H1 (cell line): ENCODE measurements around the gene EGR4. TPM values are rescaled to one million over a fixed set of nuclear protein-coding genes. Genes with fewer than 3 reads are reported as not detected.

Experiments used
- CTCF ChIA-PET: fragments of 300-600 bp; sonication (Branson Sonifier 250); formaldehyde crosslinking; loops from one replicate; lab custom pipeline; 2021; ENCODE audit not compliant: partially characterized antibody; lab: Charles Lee
- POLR2A ChIA-PET: fragments of 300-600 bp; sonication (Branson Sonifier 250); formaldehyde crosslinking; loops from one replicate; lab custom pipeline; 2021; ENCODE audit warnings: inconsistent platforms; ENCODE audit not compliant: partially characterized antibody; lab: Charles Lee
- DNase-seq, 2 experiments: peaks; one replicate each; pipeline versions ENCODE4 v3.0.0 to v3.0.0-alpha.2; 2010 to 2022; ENCODE audit warnings: low spot score in 2 of 2, low read depth in 1 of 2, mixed read lengths in 1 of 2
- FAIRE-seq: peaks from 2 replicates; lab custom pipeline; 2011; peaks lifted over from hg19 to GRCh38; lab: Jason Lieb, UNC
- H2AFZ ChIP-seq: 2 replicates; pipeline ENCODE4 v1.8.1; 2012; ENCODE audit warnings: low read length, inconsistent platforms
- H2AK5ac ChIP-seq: 2 replicates; pipeline ENCODE4 v1.6.1; 2013; ENCODE audit warnings: low read depth, low read length
- H2BK120ac ChIP-seq: replicated peaks from 2 replicates; pipeline ENCODE3; 2013; ENCODE audit warnings: low read depth, low read length, inconsistent platforms
- H2BK12ac ChIP-seq: 2 replicates; pipeline ENCODE4 v1.6.1; 2013; ENCODE audit warnings: low read depth, low read length
- H2BK15ac ChIP-seq: 2 replicates; pipeline ENCODE4 v1.6.1; 2013; ENCODE audit warnings: low read length
- H2BK20ac ChIP-seq: 2 replicates; pipeline ENCODE4 v1.6.1; 2013; ENCODE audit warnings: low read length
- H2BK5ac ChIP-seq: 2 replicates; pipeline ENCODE4 v1.6.1; 2013; ENCODE audit warnings: low read depth, low read length
- H3K14ac ChIP-seq: 2 replicates; pipeline ENCODE4 v1.6.1; 2013; ENCODE audit warnings: inconsistent platforms; ENCODE audit not compliant: insufficient read length
- H3K18ac ChIP-seq: 2 replicates; pipeline ENCODE4 v1.6.1; 2013; ENCODE audit warnings: low read length; ENCODE audit errors: extremely low read depth
- H3K23ac ChIP-seq: 2 replicates; pipeline ENCODE4 v1.6.1; 2013; ENCODE audit warnings: inconsistent platforms; ENCODE audit not compliant: insufficient read length
- H3K23me2 ChIP-seq: 2 replicates; pipeline ENCODE4 v1.6.1; 2013; ENCODE audit warnings: low read depth, low read length
- H3K27ac ChIP-seq: 2 replicates; pipeline ENCODE4 v1.6.1; 2011; ENCODE audit warnings: low read depth, low read length, inconsistent platforms
- H3K27me3 ChIP-seq, 4 experiments: replicated peaks in 1 of 4; 1 replicate in 1 of 4; 2 replicates in 3 of 4; pipeline versions ENCODE4 v1.6.1 to v1.8.1; 2011 to 2013; ENCODE audit warnings: low read length in 3 of 4, mild to moderate bottlenecking in 3 of 4, inconsistent platforms in 2 of 4, mixed read lengths in 2 of 4, moderate library complexity in 1 of 4; ENCODE audit not compliant: control insufficient read depth in 3 of 4, insufficient read depth in 3 of 4; ENCODE audit errors: extremely low read depth in 1 of 4
- H3K36me3 ChIP-seq, 4 experiments: 2 replicates each; pipeline versions ENCODE4 v1.6.1 to v1.8.1; 2011 to 2013; ENCODE audit warnings: mild to moderate bottlenecking in 4 of 4, low read length in 3 of 4, moderate library complexity in 2 of 4, control low read depth in 1 of 4, inconsistent platforms in 1 of 4; ENCODE audit not compliant: insufficient read depth in 4 of 4, control insufficient read depth in 2 of 4
- H3K4ac ChIP-seq: replicated peaks from 2 replicates; pipeline ENCODE3; 2013; ENCODE audit warnings: low read length, low read depth, mixed read lengths, inconsistent platforms; ENCODE audit not compliant: insufficient read length
- H3K4me1 ChIP-seq, 4 experiments: replicated peaks in 1 of 4; 1 replicate in 1 of 4; 2 replicates in 3 of 4; pipeline versions ENCODE4 v1.6.1 to v1.8.1; 2011 to 2013; ENCODE audit warnings: low read length in 3 of 4, inconsistent platforms in 2 of 4, mixed read lengths in 1 of 4; ENCODE audit not compliant: insufficient read depth in 4 of 4, control insufficient read depth in 3 of 4
- H3K4me2 ChIP-seq, 2 experiments: 2 replicates each; pipeline versions ENCODE4 v1.6.1 to v1.8.1; 2011 to 2013; ENCODE audit warnings: low read depth in 2 of 2, low read length in 2 of 2, control low read depth in 1 of 2, inconsistent platforms in 1 of 2, mild to moderate bottlenecking in 1 of 2; ENCODE audit not compliant: insufficient read depth in 1 of 2
- H3K4me3 ChIP-seq, 4 experiments: fragments of 200-600, 300-600 bp in 1 of 4; sonication (generic), shearing (Covaris generic), sonication (Bioruptor Twin) in 1 of 4; 2 replicates each; pipeline versions ENCODE4 v1.5.1 to v1.8.1; 2011 to 2016; ENCODE audit warnings: low read length in 4 of 4, low read depth in 3 of 4, control low read depth in 2 of 4, inconsistent platforms in 2 of 4, mild to moderate bottlenecking in 2 of 4, mixed read lengths in 1 of 4, moderate library complexity in 1 of 4; ENCODE audit not compliant: insufficient read depth in 2 of 4; ENCODE audit errors: extremely low read depth in 1 of 4
- H3K56ac ChIP-seq: replicated peaks from 2 replicates; pipeline ENCODE3; 2013; ENCODE audit warnings: low read depth, mild to moderate bottlenecking, mixed read lengths, low read length, inconsistent platforms; ENCODE audit not compliant: insufficient read length
- H3K79me1 ChIP-seq: 2 replicates; pipeline ENCODE4 v1.6.1; 2013; ENCODE audit warnings: low read depth, low read length, control low read depth
- H3K79me2 ChIP-seq, 2 experiments: 2 replicates each; pipeline versions ENCODE4 v1.6.1 to v1.8.1; 2012 to 2013; ENCODE audit warnings: low read length in 2 of 2, mild to moderate bottlenecking in 2 of 2, inconsistent platforms in 1 of 2; ENCODE audit not compliant: insufficient read depth in 2 of 2, control insufficient read depth in 1 of 2
- H3K9ac ChIP-seq, 4 experiments: replicated peaks in 1 of 4; 1 replicate in 1 of 4; 2 replicates in 3 of 4; pipeline versions ENCODE4 v1.6.1 to v1.8.1; 2011 to 2013; ENCODE audit warnings: low read depth in 3 of 4, low read length in 3 of 4, control low read depth in 2 of 4, mild to moderate bottlenecking in 2 of 4, moderate library complexity in 2 of 4, inconsistent platforms in 1 of 4; ENCODE audit errors: extremely low read depth in 1 of 4
- H3K9me3 ChIP-seq, 2 experiments: 2 replicates each; pipeline versions ENCODE4 v1.6.1 to v1.8.1; 2012 to 2013; ENCODE audit warnings: mild to moderate bottlenecking in 2 of 2, moderate library complexity in 2 of 2, control low read depth in 1 of 2, inconsistent platforms in 1 of 2, low read depth in 1 of 2, low read length in 1 of 2, mixed read lengths in 1 of 2; ENCODE audit not compliant: insufficient read depth in 2 of 2
- H4K20me1 ChIP-seq, 2 experiments: replicated peaks in 1 of 2; 2 replicates each; pipeline versions ENCODE3 to v1.8.1; 2011 to 2013; ENCODE audit warnings: inconsistent platforms in 2 of 2, low read length in 2 of 2, mild to moderate bottlenecking in 1 of 2; ENCODE audit not compliant: insufficient read depth in 2 of 2, control insufficient read depth in 1 of 2
- H4K5ac ChIP-seq: 2 replicates; pipeline ENCODE4 v1.6.1; 2013; ENCODE audit warnings: low read length, low read depth, mixed read lengths, inconsistent platforms; ENCODE audit not compliant: insufficient read length
- H4K8ac ChIP-seq: 2 replicates; pipeline ENCODE4 v1.8.0; 2013; ENCODE audit warnings: mild to moderate bottlenecking, moderate library complexity, low read length, inconsistent platforms; ENCODE audit not compliant: insufficient read depth; ENCODE audit errors: extremely low read depth
- H4K91ac ChIP-seq: replicated peaks from 2 replicates; pipeline ENCODE3; 2013; ENCODE audit warnings: low read length, mixed read lengths, inconsistent platforms; ENCODE audit not compliant: insufficient read length
- ATF3 ChIP-seq: IDR thresholded peaks from 2 replicates; pipeline ENCODE4 v1.6.1; 2011; ENCODE audit warnings: low read depth, mild to moderate bottlenecking, low read length; ENCODE audit not compliant: insufficient read depth
- E2F6 ChIP-seq: IDR thresholded peaks from 2 replicates; pipeline ENCODE4 v1.6.1; 2012; ENCODE audit warnings: inconsistent platforms
- EP300 ChIP-seq, 2 experiments: IDR thresholded peaks; 1 replicate in 1 of 2; 2 replicates in 1 of 2; pipeline ENCODE4 v1.6.1; 2011 to 2012; ENCODE audit warnings: low read depth in 2 of 2, low read length in 2 of 2, mild to moderate bottlenecking in 2 of 2, borderline replicate concordance in 1 of 2, inconsistent platforms in 1 of 2, moderate library complexity in 1 of 2
- HDAC6 ChIP-seq: IDR thresholded peaks from one replicate; pipeline ENCODE4 v1.7.1; 2012; ENCODE audit warnings: low read depth, mild to moderate bottlenecking, inconsistent platforms, low read length, moderate library complexity
- SP2 ChIP-seq: IDR thresholded peaks from 2 replicates; pipeline ENCODE4 v1.6.1; 2012; ENCODE audit warnings: mild to moderate bottlenecking, low read length, inconsistent platforms
- SUZ12 ChIP-seq: fragments of 200-600 bp; sonication (generic); IDR thresholded peaks from 2 replicates; pipeline ENCODE4 v1.6.1; 2012; ENCODE audit warnings: mild to moderate bottlenecking, inconsistent platforms, low read length, moderate library complexity, mixed read lengths
- TCF12 ChIP-seq: IDR thresholded peaks from 2 replicates; pipeline ENCODE4 v1.6.1; 2011; ENCODE audit warnings: low read depth, mild to moderate bottlenecking, low read length
- TEAD4 ChIP-seq: IDR thresholded peaks from 2 replicates; pipeline ENCODE4 v1.6.1; 2012; ENCODE audit warnings: low read depth, low read length, inconsistent platforms, mixed read lengths
- USF2 ChIP-seq: IDR thresholded peaks from 2 replicates; pipeline ENCODE4 v1.6.1; 2011; ENCODE audit warnings: low read length, improper control_type of control experiment
- WGBS, 2 experiments: shearing (Covaris generic) in 1 of 2; methylation state at CpG; one replicate each; pipeline versions ENCODE4 v1.1.6 to v1.1.7; 2013 to 2015; ENCODE audit warnings: low lambda C conversion rate in 2 of 2, mixed read lengths in 2 of 2, inconsistent platforms in 1 of 2, low coverage in 1 of 2, missing lambda C conversion rate in 1 of 2; ENCODE audit not compliant: insufficient replicate concordance in 2 of 2, insufficient coverage in 1 of 2, insufficient read length in 1 of 2; ENCODE audit errors: extremely low coverage in 1 of 2, missing lambda C conversion rate in 1 of 2; 5-methylcytosine and 5-hydroxymethylcytosine counted together
- polyA plus RNA-seq, 7 experiments: library from polyadenylated mRNA; depleted of rRNA in 3 of 7; stranded (reverse) in 5 of 7; unstranded in 2 of 7; fragments of >200 nt in 5 of 7; fragments of 200-250 nt in 2 of 7; gene quantifications; 1 replicate in 5 of 7; 2 replicates in 1 of 7; 4 replicates in 1 of 7; pipeline versions ENCODE4 v1.2.1 to v1.2.3, GENCODE V29; 2011 to 2013; ENCODE audit warnings: missing spikeins in 2 of 7, mixed read lengths in 2 of 7
- total RNA-seq: library from RNA; stranded (reverse); fragmentation: NEBNext Ultra II Directional; extraction: Animal tissue kit (Norgen Biotek cat#: 25700); gene quantifications from 2 replicates; pipeline ENCODE4 v1.2.1, GENCODE V29; 2021

Gene EGR4
- total and polyA plus RNA-seq, 2 of the 8 experiments (the other 6 are each of a cell fraction or from before 2014, with no cell fraction given): 0.20 TPM; not detected in 1

DNA sequence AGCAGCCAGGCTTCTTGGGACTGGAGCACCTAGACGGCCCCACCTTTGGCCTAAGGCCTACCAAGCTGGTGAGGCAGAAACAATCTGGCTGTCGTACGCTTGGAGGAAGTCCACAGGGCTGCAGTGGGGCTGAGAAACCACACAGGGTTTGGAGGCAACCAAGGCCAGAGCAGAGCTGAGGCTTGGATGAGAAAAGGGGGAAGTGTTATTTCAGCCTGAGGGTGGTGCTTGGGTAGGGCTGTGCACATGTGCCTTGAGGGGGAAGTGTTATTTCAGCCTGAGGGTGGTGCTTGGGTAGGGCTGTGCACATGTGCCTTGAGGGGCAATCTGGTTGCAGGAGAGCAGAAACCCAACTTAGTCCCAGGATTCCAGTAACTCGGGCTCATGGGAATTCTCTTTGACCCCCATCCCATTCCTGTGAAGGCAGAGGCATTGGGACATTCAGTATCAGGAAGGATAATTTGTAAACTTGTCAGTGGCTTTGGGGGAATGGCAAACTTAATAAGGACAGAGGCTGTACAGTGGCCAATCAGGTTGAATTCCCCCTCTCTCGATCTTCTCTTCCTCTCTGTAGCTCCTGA is 8.1 kb downstream of the EGR4 start:
- no peak for FAIRE-seq
- TF ChIP-seq TEAD4 (no peak), SP2 (no peak), USF2 (no peak), TCF12 (no peak), SUZ12 (no peak), ATF3 (no peak), HDAC6 (no peak), E2F6 (no peak), EP300 (IDR thresholded peaks at IDR 0.05; ENCODE audit: borderline replicate concordance in 1 of 2, low read depth in 2 of 2, low read length in 2 of 2) (no peak)

More for the DNA sequence above, 8.1 kb downstream of the EGR4 start:
- no peak for DNase-seq
- WGBS, 2 experiments: 60% methylated on average over 5 of the region's 5 CpGs; no CpG with 5 or more reads in 1 of the 2 experiments
- no peak overlapping the region for H2AK5ac ChIP-seq
- H3K18ac ChIP-seq: no peak overlapping the region
- H4K91ac ChIP-seq: no peak overlapping the region
- H4K5ac ChIP-seq: no peak overlapping the region
- H3K79me1 ChIP-seq: peaks cover 12% of the 10 kb centered on the region
- no peak overlapping the region for H2BK20ac ChIP-seq
- 0 out of 2 replicates have a peak overlapping the region, but pooled peaks have one; percentile 90 for H4K8ac ChIP-seq
- peak overlapping the region; percentile 48 to 92 (median 75); a peak in 7 of 8 replicates for H3K4me3 ChIP-seq
- no peaks in the 10 kb centered on the region for H3K9me3 ChIP-seq
- peak overlapping the region; percentile 81 for H3K4ac ChIP-seq
- CTCF ChIA-PET: interaction anchor here (1.2 to 2.4 kb wide), 5 partner anchors 14 to 49 kb away, joined by 3 to 9 read pairs (median 7); no protein-coding TSS in a partner anchor
- H3K27ac ChIP-seq: no peak overlapping the region
- H3K4me2 ChIP-seq: peak overlapping the region; percentile 91 to 95
- peak overlapping the region; percentile 11; the same call in 1 of the 2 replicates for H2BK15ac ChIP-seq
- peaks cover 2 to 18% of the 10 kb centered on the region in 2 experiments for H4K20me1 ChIP-seq
- H3K56ac ChIP-seq: no peak overlapping the region
- no peak overlapping the region for H3K23ac ChIP-seq
- peak overlapping the region; percentile 62; the same call in 1 of the 2 replicates for H2BK5ac ChIP-seq
- H2BK12ac ChIP-seq: no peak overlapping the region; the same call in 1 of the 2 replicates
- POLR2A ChIA-PET: interaction anchor here (0.8 to 1.4 kb wide), 7 partner anchors 7 to 95 kb away, joined by 3 to 7 read pairs (median 3); partner anchors contain the start of gene CCT7
- H3K79me2 ChIP-seq: peaks cover 0 to 27% of the 10 kb centered on the region in 2 experiments; a peak in 3 of 4 replicates
- peaks cover 5 to 17% (median 10%) of the 10 kb centered on the region in 4 experiments for H3K4me1 ChIP-seq
- peaks cover 0 to 21% (median 15%) of the 10 kb centered on the region in 4 experiments; a peak in 6 of 7 replicates for H3K27me3 ChIP-seq
- peaks cover 17% of the 10 kb centered on the region for H3K23me2 ChIP-seq
- 0 out of 2 replicates have a peak overlapping the region, but pooled peaks have one; percentile 4 for H2AFZ ChIP-seq
- H3K9ac ChIP-seq: peak overlapping the region in 1 of 4 experiments; percentile 10; a peak in 2 of 7 replicates
- H3K36me3 ChIP-seq: peaks cover 0 to 7% (median 0%) of the 10 kb centered on the region in 4 experiments; a peak in 1 of 8 replicates
- H3K14ac ChIP-seq: no peak overlapping the region
- no peak overlapping the region for H2BK120ac ChIP-seq
